K562 (cell line): ENCODE measurements around the gene GPR152.

Experiments used
- HDAC6 ChIP-seq: IDR thresholded peaks from 2 replicates; pipeline ENCODE4 v1.6.1; 2012; ENCODE audit warnings: low read depth, mild to moderate bottlenecking, control low read depth, inconsistent platforms, low read length, moderate library complexity
- MCM7 ChIP-seq, 2 experiments: fragments of 450-650 bp; IDR thresholded peaks; 2 replicates each; pipeline ENCODE4 v1.6.1; 2016 to 2018
- SRSF9 ChIP-seq: fragments of 200-400 bp; formaldehyde crosslinking; IDR thresholded peaks from 2 replicates; pipeline ENCODE4 v1.6.1; 2017; ENCODE audit warnings: low read depth, low read length, borderline replicate concordance
- STAT5B ChIP-seq: fragments of 250-450 bp; sonication (Bioruptor Pico); IDR thresholded peaks from 2 replicates; pipeline ENCODE4 v1.8.0; 2021; ENCODE audit warnings: mild to moderate bottlenecking, inconsistent platforms
- YY1 ChIP-seq, 3 experiments: IDR thresholded peaks; 2 replicates each; pipeline ENCODE4 v1.6.1; 2011; ENCODE audit warnings: low read length in 2 of 3, mild to moderate bottlenecking in 2 of 3, moderate library complexity in 2 of 3, borderline replicate concordance in 1 of 3, control low read depth in 1 of 3, low read depth in 1 of 3; ENCODE audit not compliant: insufficient read depth in 3 of 3, insufficient replicate concordance in 2 of 3, control insufficient read depth in 1 of 3, insufficient read length in 1 of 3; ENCODE audit errors: extremely low read depth in 1 of 3
- ZNF57 ChIP-seq: fragments of 450-650 bp; formaldehyde crosslinking; IDR thresholded peaks from 2 replicates; pipeline ENCODE4 v1.4.0; 2020; ENCODE audit warnings: mild to moderate bottlenecking, moderate library complexity
- ZNF830 ChIP-seq: fragments of 250-450 bp; sonication (Bioruptor Pico); IDR thresholded peaks from 2 replicates; pipeline ENCODE4 v1.5.0; 2021; ENCODE audit warnings: mild to moderate bottlenecking
- TF ChIP-seq, protein P1 (sequence below), 3 experiments: IDR thresholded peaks in 2 of 3; conservative IDR thresholded peaks in 1 of 3; 2 replicates each; pipeline ENCODE4 v1.5.1; 2011 to 2012; ENCODE audit warnings: low read length in 3 of 3, mild to moderate bottlenecking in 3 of 3, control low read depth in 2 of 3, improper control_type of control experiment in 1 of 3, inconsistent platforms in 1 of 3, low read depth in 1 of 3, mixed read lengths in 1 of 3, moderate library complexity in 1 of 3; ENCODE audit not compliant: insufficient read depth in 2 of 3

DNA sequence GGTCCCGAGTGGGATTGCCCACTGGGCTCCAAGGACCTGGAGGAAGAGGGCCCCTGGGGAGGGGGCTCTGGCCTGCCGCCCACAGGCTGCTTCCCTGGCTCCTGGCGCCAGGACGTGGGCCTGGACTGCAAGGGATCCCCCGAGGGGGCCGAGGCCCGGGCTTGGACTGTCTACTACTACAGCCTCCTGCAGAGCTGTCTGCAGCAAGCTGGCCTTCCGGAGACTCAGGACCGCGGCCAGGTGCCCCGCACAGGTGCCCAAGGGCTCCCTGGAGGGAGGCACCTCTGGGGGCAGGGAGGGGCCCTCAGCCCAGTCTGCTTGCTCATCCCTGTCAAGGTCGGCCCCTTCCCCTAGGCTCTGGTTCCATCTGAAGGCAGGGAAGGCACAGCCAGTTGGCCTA, 35.1 kb downstream of the GPR152 start:
- no peak for TF ChIP-seq SRSF9
- no peak for TF ChIP-seq ZNF57 (CRISPR knock-in tag)
- no peak for TF ChIP-seq HDAC6
- TF ChIP-seq, protein P1, sequence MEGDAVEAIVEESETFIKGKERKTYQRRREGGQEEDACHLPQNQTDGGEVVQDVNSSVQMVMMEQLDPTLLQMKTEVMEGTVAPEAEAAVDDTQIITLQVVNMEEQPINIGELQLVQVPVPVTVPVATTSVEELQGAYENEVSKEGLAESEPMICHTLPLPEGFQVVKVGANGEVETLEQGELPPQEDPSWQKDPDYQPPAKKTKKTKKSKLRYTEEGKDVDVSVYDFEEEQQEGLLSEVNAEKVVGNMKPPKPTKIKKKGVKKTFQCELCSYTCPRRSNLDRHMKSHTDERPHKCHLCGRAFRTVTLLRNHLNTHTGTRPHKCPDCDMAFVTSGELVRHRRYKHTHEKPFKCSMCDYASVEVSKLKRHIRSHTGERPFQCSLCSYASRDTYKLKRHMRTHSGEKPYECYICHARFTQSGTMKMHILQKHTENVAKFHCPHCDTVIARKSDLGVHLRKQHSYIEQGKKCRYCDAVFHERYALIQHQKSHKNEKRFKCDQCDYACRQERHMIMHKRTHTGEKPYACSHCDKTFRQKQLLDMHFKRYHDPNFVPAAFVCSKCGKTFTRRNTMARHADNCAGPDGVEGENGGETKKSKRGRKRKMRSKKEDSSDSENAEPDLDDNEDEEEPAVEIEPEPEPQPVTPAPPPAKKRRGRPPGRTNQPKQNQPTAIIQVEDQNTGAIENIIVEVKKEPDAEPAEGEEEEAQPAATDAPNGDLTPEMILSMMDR (IDR thresholded peaks at IDR 0.05 in 2 of 3, conservative IDR thresholded peaks at IDR 0.05 in 1 of 3; ENCODE audit: insufficient read depth in 2 of 3, low read depth in 1 of 3, low read length in 3 of 3): no peak
- no peak for TF ChIP-seq ZNF830 (CRISPR knock-in tag)
- no peak for TF ChIP-seq YY1 (IDR thresholded peaks at IDR 0.05; ENCODE audit: borderline replicate concordance in 1 of 3, control insufficient read depth in 1 of 3, extremely low read depth in 1 of 3, insufficient read depth in 3 of 3, insufficient read length in 1 of 3, insufficient replicate concordance in 2 of 3, low read depth in 1 of 3, low read length in 2 of 3)
- TF ChIP-seq STAT5B (CRISPR knock-in tag): no peak
- no peak for TF ChIP-seq MCM7 (IDR thresholded peaks at IDR 0.05)
